Spleen (tissue), 11 donors: ENCODE measurements around the gene AMIGO1. TPM values are rescaled to one million over a fixed set of nuclear protein-coding genes. Genes with fewer than 3 reads are reported as not detected.

ENCODE experiments used
- DNase-seq: peaks from one replicate; pipeline ENCODE4 v3.0.0-alpha.2; 2020
- H3K27ac ChIP-seq, 8 donors: fragments of 200-600 bp; sonication (generic) in 7 of 8; 1 replicate in 4 of 8; 2 replicates in 4 of 8; pipeline versions ENCODE4 v1.5.0 to v1.8.0; 2016 to 2021; ENCODE audit warnings: inconsistent platforms in 4 of 8, mild to moderate bottlenecking in 4 of 8, moderate library complexity in 1 of 8
- H3K27me3 ChIP-seq, 7 donors: fragments of 200-600 bp; sonication (generic) in 6 of 7; replicated peaks in 1 of 7; 1 replicate in 4 of 7; 2 replicates in 3 of 7; pipeline versions ENCODE4 v1.5.0 to v1.8.0; 2016 to 2021; ENCODE audit warnings: inconsistent platforms in 3 of 7, mild to moderate bottlenecking in 1 of 7
- H3K36me3 ChIP-seq, 6 donors: fragments of 200-600 bp; sonication (generic) in 5 of 6; 1 replicate in 4 of 6; 2 replicates in 2 of 6; pipeline versions ENCODE4 v1.5.0 to v1.8.0; 2016 to 2021; ENCODE audit warnings: inconsistent platforms in 2 of 6
- H3K4me1 ChIP-seq, 6 donors: fragments of 200-600 bp; sonication (generic) in 5 of 6; 1 replicate in 3 of 6; 2 replicates in 3 of 6; pipeline versions ENCODE4 v1.5.0 to v1.8.0; 2016 to 2021; ENCODE audit warnings: inconsistent platforms in 3 of 6
- H3K4me3 ChIP-seq, 8 donors: fragments of 200-600 bp; sonication (generic) in 7 of 8; 1 replicate in 4 of 8; 2 replicates in 4 of 8; pipeline versions ENCODE4 v1.5.0 to v1.8.0; 2016 to 2021; ENCODE audit warnings: inconsistent platforms in 4 of 8, mild to moderate bottlenecking in 4 of 8, moderate library complexity in 2 of 8
- H3K9me3 ChIP-seq, 8 donors: fragments of 200-600 bp; sonication (generic) in 7 of 8; 1 replicate in 4 of 8; 2 replicates in 4 of 8; pipeline versions ENCODE4 v1.5.0 to v1.8.0; 2016 to 2021; ENCODE audit warnings: inconsistent platforms in 4 of 8
- POLR2A ChIP-seq, 3 donors: fragments of 450-650 bp; IDR thresholded peaks; one replicate each; pipeline ENCODE4 v1.5.1; 2017; ENCODE audit warnings: antibody characterized with exemption in 3 of 3, mild to moderate bottlenecking in 1 of 3
- POLR2AphosphoS5 ChIP-seq, 3 donors: sonication (generic); formaldehyde crosslinking; IDR thresholded peaks; one replicate each; pipeline ENCODE4 v1.5.1; 2017; ENCODE audit warnings: antibody characterized with exemption in 3 of 3
- WGBS, 5 donors: extraction: QIAGEN DNeasy Blood & Tissue Kit in 3 of 5; methylation state at CpG; one replicate each; pipeline versions ENCODE4 v1.1.5 to v1.1.7; 2013 to 2018; 5-methylcytosine and 5-hydroxymethylcytosine counted together
- intact Hi-C: fragments of 100-400 bp; cut with DNase I; formaldehyde crosslinking; loops from one replicate; pipeline ENCODE4 v1.15.0; 2023; ENCODE audit warnings: low total_unique reads
- polyA plus RNA-seq, 3 donors: library from polyadenylated mRNA; stranded (reverse); fragments of 200-250 nt; gene quantifications; one replicate each; pipeline ENCODE4 v1.2.1, GENCODE V29; 2013
- total RNA-seq, 7 donors: library from RNA; depleted of rRNA in 3 of 7; stranded (reverse); fragments of >200 nt in 3 of 7; fragmentation: NEBNext Ultra II Directional in 4 of 7; extraction: Animal tissue kit (Norgen Biotek cat#: 25700) in 4 of 7; gene quantifications; one replicate each; pipeline versions ENCODE4 v1.1.0 to v1.2.1, GENCODE V29; 2016 to 2021
- TF ChIP-seq, protein P1 (sequence below), 11 experiments: fragments of 200-600 bp in 7 of 11; fragments of 450-650 bp in 4 of 11; sonication (generic) in 4 of 11; IDR thresholded peaks in 8 of 11; conservative IDR thresholded peaks in 3 of 11; 1 replicate in 7 of 11; 2 replicates in 4 of 11; pipeline versions ENCODE4 v1.4.0 to v1.8.0; 2016 to 2021; ENCODE audit warnings: antibody characterized with exemption in 11 of 11, inconsistent platforms in 4 of 11, mild to moderate bottlenecking in 1 of 11
- donor health status: healthy with polysubstance abuse.
- donor health status: DM: no; HTN: no; CAD: no; lungs with moderate emphysema.
- donor health status: DM: no; HTN: no; CAD: no.
- donor health status: Bipolar disorder and iron deficiency.
- donor health status: healthy.
- donor health status: DM: no; HTN: no; CAD: no.
- donor health status: DM: yes; HTN: yes; CAD: no.

AMIGO1 gene
- total and polyA plus RNA-seq, 10 donors = 0.57 to 8.5 (median 5.4) TPM

DNA sequence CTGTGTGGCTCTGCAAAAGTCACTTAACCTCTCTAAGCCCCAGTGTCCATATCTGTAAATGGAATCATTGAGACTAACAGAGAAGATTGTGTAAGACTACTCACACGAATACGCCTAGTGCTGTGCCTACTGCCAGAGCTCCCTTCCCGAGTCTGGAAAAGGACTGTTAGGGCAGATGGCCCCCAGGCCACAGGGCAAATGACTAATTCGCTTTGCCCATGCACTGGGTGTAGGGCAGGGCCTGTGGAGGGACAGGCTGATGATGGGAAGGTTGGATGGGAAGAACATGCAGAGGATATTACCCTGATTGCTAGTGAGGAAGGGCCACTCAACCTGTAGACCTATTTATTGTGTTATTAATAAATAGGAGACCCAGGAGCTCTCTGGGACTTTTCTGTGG is 26.0 kb upstream of the AMIGO1 start:
- TF ChIP-seq POLR2A (IDR thresholded peaks at IDR 0.05) = no peak
- no peak for TF ChIP-seq POLR2AphosphoS5 (IDR thresholded peaks at IDR 0.05)
- TF ChIP-seq, protein P1, sequence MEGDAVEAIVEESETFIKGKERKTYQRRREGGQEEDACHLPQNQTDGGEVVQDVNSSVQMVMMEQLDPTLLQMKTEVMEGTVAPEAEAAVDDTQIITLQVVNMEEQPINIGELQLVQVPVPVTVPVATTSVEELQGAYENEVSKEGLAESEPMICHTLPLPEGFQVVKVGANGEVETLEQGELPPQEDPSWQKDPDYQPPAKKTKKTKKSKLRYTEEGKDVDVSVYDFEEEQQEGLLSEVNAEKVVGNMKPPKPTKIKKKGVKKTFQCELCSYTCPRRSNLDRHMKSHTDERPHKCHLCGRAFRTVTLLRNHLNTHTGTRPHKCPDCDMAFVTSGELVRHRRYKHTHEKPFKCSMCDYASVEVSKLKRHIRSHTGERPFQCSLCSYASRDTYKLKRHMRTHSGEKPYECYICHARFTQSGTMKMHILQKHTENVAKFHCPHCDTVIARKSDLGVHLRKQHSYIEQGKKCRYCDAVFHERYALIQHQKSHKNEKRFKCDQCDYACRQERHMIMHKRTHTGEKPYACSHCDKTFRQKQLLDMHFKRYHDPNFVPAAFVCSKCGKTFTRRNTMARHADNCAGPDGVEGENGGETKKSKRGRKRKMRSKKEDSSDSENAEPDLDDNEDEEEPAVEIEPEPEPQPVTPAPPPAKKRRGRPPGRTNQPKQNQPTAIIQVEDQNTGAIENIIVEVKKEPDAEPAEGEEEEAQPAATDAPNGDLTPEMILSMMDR (IDR thresholded peaks at IDR 0.05 in 8 of 11, conservative IDR thresholded peaks at IDR 0.05 in 3 of 11) = no peak
- no peak for DNase-seq
- Histone ChIP-seq H3K4me3 (no peak overlapping the region), H3K4me1 (peaks cover 5 to 29% (median 21%) of the 10 kb centered on the region in 6 donors), H3K9me3 (no peaks in the 10 kb centered on the region), H3K36me3 (no peaks in the 10 kb centered on the region), H3K27me3 (no peaks in the 10 kb centered on the region), H3K27ac (no peak overlapping the region)
- 75 to 89% (median 79%) methylated on average over 4 of the region's 4 CpGs for WGBS, 5 donors
- intact Hi-C loops = loop anchor here (10.0 kb wide), 1 partner anchor 111 kb away; the partner anchor contains the start of gene PSMA5

DNA sequence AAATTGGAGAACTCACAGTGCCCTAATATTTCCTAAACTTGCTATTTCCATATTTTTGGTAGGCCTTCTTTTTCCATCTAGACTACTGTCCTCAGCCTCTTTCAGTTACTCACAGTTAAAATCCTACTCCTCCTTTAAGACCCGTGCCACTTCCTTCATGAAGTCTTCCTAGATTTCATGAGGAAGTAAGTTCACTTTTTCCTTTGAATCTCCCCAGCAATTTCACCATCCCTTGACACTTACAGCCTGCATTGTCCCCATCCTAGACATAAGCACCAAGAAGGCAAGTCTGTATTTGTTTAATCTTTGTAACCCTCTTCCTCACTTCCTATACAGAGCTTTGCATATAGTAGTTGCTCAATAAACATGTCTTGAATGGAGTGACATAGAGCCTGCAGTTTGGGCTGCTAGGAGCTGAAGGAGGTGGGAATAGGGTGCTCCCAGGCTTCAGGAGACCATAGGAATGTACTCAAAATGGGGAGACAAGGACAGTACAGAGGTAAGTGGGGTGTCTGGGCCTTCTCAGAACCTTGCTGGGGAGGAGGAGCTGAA is 24.9 kb upstream of the AMIGO1 start:
- 65 to 88% (median 70%) methylated on average over 1 of the region's 1 CpG for WGBS, 5 donors
- Histone ChIP-seq H3K4me3 (no peak overlapping the region), H3K27me3 (no peaks in the 10 kb centered on the region), H3K36me3 (no peaks in the 10 kb centered on the region), H3K4me1 (peaks cover 5 to 37% (median 22%) of the 10 kb centered on the region in 6 donors), H3K27ac (no peak overlapping the region), H3K9me3 (no peaks in the 10 kb centered on the region)
- TF ChIP-seq, protein P1 (IDR thresholded peaks at IDR 0.05 in 8 of 11, conservative IDR thresholded peaks at IDR 0.05 in 3 of 11) = no peak
- no peak for TF ChIP-seq POLR2A (IDR thresholded peaks at IDR 0.05)
- no peak for TF ChIP-seq POLR2AphosphoS5 (IDR thresholded peaks at IDR 0.05)
- no peak for DNase-seq
- intact Hi-C loops = loop anchor here (10.0 kb wide), 1 partner anchor 110 kb away; the partner anchor contains the start of gene PSMA5

DNA sequence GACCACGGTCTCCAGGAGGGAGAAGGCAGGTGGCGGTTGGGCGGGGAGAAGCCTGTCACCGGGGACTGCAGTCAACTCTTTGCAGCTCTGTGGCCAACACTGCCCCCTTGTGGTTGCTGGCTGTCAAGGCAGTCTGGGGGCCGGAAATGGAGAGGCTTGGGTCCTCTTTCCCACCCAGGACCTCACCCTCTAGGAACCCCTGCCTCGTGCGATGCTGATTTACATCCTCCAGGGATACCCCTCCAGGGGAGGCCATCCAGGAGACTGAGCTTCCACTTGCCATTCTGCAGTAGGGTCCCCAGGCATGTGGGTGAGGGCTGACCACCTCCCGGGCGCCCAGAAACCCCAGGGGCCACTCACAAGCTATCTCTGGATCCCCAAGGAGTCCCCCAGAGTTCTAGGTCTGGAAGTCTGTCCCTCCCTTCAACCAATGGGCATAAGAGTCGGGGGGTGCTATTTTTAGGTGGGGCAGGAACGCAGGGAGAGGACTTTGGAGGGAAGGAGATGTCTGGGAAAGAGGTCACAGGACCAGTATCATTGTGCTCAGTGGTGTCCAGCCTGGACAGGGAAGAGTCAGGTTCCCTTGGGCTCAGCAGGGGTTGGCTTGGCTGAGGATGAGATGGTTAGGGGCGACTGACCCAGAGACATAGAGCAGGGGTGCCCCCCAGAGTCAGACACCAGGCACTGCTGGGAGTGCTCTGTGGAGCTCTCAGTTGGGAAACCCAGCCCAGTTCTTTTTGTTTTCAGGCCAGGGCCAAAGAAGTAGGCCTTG is 23.0 kb upstream of the AMIGO1 start:
- intact Hi-C loops = loop anchor here (2.0 to 10.0 kb wide), 2 partner anchors 42 to 108 kb away; partner anchors contain the start of gene PSMA5
- WGBS, 5 donors = 1 to 17% (median 11%) methylated on average over 5 to 12 of the region's 12 CpGs
- H3K9me3 ChIP-seq = no peaks in the 10 kb centered on the region
- no peaks in the 10 kb centered on the region for H3K27me3 ChIP-seq
- peaks cover 5 to 41% (median 22%) of the 10 kb centered on the region in 6 donors for H3K4me1 ChIP-seq
- peak overlapping the region in 6 of 8 donors; percentile 7 to 58 (median 24) for H3K4me3 ChIP-seq
- H3K36me3 ChIP-seq = no peaks in the 10 kb centered on the region
- TF ChIP-seq POLR2A (IDR thresholded peaks at IDR 0.05) (no peak), POLR2AphosphoS5 (IDR thresholded peaks at IDR 0.05) (peak; percentile 35 to 46 (median 37))
- TF ChIP-seq, protein P1 (IDR thresholded peaks at IDR 0.05 in 8 of 11, conservative IDR thresholded peaks at IDR 0.05 in 3 of 11) = peak; percentile 89 to 98 (median 97)
- peak overlapping the region in 7 of 8 donors; percentile 36 to 81 (median 71) for H3K27ac ChIP-seq
- DNase-seq = peak; percentile 96
